Caco-2 (cell line): ENCODE results near the gene MAN2B1. TPM values are rescaled to one million over a fixed set of nuclear protein-coding genes. Genes with fewer than 3 reads are reported as not detected.

ENCODE experiments used
- BruUV-seq: library from RNA; stranded (reverse); fragments of 400-500 nt; replicated peaks from 2 replicates; lab custom pipeline; 2021; lab: Mats Ljungman, UMichigan
- CTCF ChIA-PET: fragments of 300-600 bp; sonication (Branson Sonifier 250); formaldehyde crosslinking; loops from one replicate; lab custom pipeline; 2022; ENCODE audit warnings: antibody characterized with exemption; lab: Charles Lee
- POLR2A ChIA-PET: fragments of 300-600 bp; sonication (Branson Sonifier 250); formaldehyde crosslinking; loops from one replicate; lab custom pipeline; 2022; ENCODE audit warnings: antibody characterized with exemption; lab: Charles Lee
- DNase-seq, 2 experiments: peaks; one replicate each; pipeline versions ENCODE4 v3.0.0 to v3.0.0-alpha.2; 2020 to 2022
- H3K27me3 ChIP-seq: replicated peaks from 2 replicates; pipeline ENCODE4 v1.6.0; 2011; ENCODE audit warnings: low read length; ENCODE audit not compliant: control insufficient read depth, insufficient read depth
- H3K36me3 ChIP-seq: 2 replicates; pipeline ENCODE4 v1.5.1; 2011; ENCODE audit warnings: low read length; ENCODE audit not compliant: control insufficient read depth, insufficient read depth
- H3K4me1 ChIP-seq: fragments of 250-450 bp; sonication (Bioruptor Pico); 2 replicates; pipeline ENCODE4 v1.5.1; 2020; ENCODE audit warnings: mild to moderate bottlenecking
- H3K4me3 ChIP-seq: 2 replicates; pipeline ENCODE4 v1.5.1; 2011; ENCODE audit warnings: low read depth, mild to moderate bottlenecking, control low read depth, low read length
- H3K9me3 ChIP-seq: fragments of 250-450 bp; sonication (Bioruptor Pico); 2 replicates; pipeline ENCODE4 v1.5.1; 2020; ENCODE audit warnings: mild to moderate bottlenecking, moderate library complexity
- H3K27ac Mint-ChIP-seq: one replicate; pipeline ENCODE4 v1.8.0; 2022; ENCODE audit warnings: mixed read lengths; ENCODE audit not compliant: unreplicated experiment
- H3K27me3 Mint-ChIP-seq: one replicate; pipeline ENCODE4 v1.8.0; 2022; ENCODE audit warnings: mixed read lengths; ENCODE audit not compliant: insufficient read depth, unreplicated experiment
- H3K36me3 Mint-ChIP-seq: one replicate; pipeline ENCODE4 v1.8.0; 2022; ENCODE audit warnings: mild to moderate bottlenecking, mixed read lengths; ENCODE audit not compliant: insufficient read depth, unreplicated experiment
- H3K4me1 Mint-ChIP-seq: one replicate; pipeline ENCODE4 v1.8.0; 2022; ENCODE audit warnings: low read depth, mixed read lengths; ENCODE audit not compliant: unreplicated experiment
- H3K4me3 Mint-ChIP-seq: one replicate; pipeline ENCODE4 v1.8.0; 2022; ENCODE audit warnings: mild to moderate bottlenecking, moderate library complexity, mixed read lengths; ENCODE audit not compliant: unreplicated experiment
- H3K9me3 Mint-ChIP-seq: one replicate; pipeline ENCODE4 v1.8.0; 2022; ENCODE audit warnings: mixed read lengths; ENCODE audit not compliant: unreplicated experiment
- intact Hi-C: fragments of 100-400 bp; cut with micrococcal nuclease; formaldehyde crosslinking; loops from one replicate; pipeline ENCODE4 v1.10.0; 2022; ENCODE audit not compliant: unreplicated experiment
- total RNA-seq: library from RNA; stranded (reverse); gene quantifications from 2 replicates; pipeline ENCODE4 v1.2.3, GENCODE V29; 2022
- TF ChIP-seq, protein P1 (sequence below), 2 experiments: fragments of 200-600 bp in 1 of 2; IDR thresholded peaks; 1 replicate in 1 of 2; 2 replicates in 1 of 2; pipeline versions ENCODE4 v1.5.1 to v1.8.0; 2011 to 2022; ENCODE audit warnings: antibody characterized with exemption in 1 of 2, control low read depth in 1 of 2, inconsistent platforms in 1 of 2, low read depth in 1 of 2, low read length in 1 of 2, mild to moderate bottlenecking in 1 of 2, moderate library complexity in 1 of 2; ENCODE audit not compliant: insufficient read depth in 1 of 2, severe bottlenecking in 1 of 2, unreplicated experiment in 1 of 2

Gene MAN2B1
- total RNA-seq, 1 experiment from 2014 or later: 70.5 TPM

DNA sequence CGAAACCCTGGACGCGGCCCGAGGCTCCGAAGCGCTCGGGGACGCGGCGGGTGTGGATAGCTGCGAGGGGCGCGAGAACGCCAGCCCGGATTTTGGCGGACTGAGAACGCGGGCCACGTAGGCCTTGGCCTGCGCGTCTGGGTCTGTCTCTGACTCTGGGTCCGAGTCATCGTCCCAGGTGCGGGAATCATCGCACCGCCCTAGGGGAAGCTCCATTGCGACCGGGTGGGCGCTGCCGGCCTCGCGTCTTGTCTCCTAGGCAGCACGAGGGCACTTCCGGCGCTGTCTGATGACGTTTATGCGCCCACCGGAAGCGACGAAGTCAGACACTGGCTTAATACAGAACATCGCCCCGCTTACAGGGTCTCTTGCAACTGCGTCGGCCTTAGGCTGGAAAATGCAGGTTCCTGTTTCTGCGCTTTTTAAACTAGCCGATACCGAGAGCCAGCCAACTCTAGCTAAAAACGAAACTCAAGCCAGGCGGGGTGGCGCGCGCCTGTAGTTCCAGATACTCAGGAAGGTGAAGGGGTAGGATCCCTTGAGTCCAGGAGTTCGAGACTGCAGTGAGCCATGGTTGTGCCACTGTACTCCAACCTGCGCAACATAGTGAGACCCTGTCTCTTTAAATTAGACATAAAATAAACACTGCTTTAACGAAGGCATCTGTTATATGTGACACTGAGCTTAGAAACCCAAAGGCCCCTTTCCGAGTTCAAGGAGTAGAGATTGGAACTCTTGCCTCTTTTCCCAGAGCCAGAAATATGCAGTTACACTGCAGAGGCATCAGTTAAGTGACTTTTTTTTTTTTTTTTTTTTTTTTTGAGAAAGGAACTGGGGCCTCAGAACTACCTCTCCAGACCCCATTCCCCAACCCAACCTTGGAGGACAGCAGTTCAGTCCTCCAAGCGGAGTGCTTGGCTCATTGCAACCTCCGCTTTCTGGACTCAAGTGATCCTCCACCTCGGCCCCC is 30.1 kb upstream of the MAN2B1 start, which contains the start of gene FBXW9:
Gene FBXW9, minus strand, starts transcription at position 266 of the 970 bp plus-strand sequence. Its CDS starts 50 bp downstream, at position 216.
- H3K4me1 ChIP-seq: no peaks in the 10 kb centered on the region
- Mint-ChIP-seq H3K36me3 (peaks cover 20% of the 10 kb centered on the region), H3K4me3 (peak within 1 kb of the TSS; percentile 81), H3K4me1 (no peaks in the 10 kb centered on the region), H3K27ac (peak within 1 kb of the TSS; percentile 87), H3K27me3 (no peaks in the 10 kb centered on the region), H3K9me3 (no peaks in the 10 kb centered on the region)
- POLR2A ChIA-PET: interaction anchor here (0.6 kb wide), 2 partner anchors 24 to 161 kb away, joined by 4 to 11 read pairs; no protein-coding TSS in a partner anchor
- DNase-seq: peak; percentile 94 to 95
- H3K4me3 ChIP-seq: peak within 1 kb of the TSS; percentile 100
- no peaks in the 10 kb centered on the region for H3K9me3 ChIP-seq
- no peaks in the 10 kb centered on the region for H3K27me3 ChIP-seq
- H3K36me3 ChIP-seq: peaks cover 1% of the 10 kb centered on the region
- TF ChIP-seq, protein P1, sequence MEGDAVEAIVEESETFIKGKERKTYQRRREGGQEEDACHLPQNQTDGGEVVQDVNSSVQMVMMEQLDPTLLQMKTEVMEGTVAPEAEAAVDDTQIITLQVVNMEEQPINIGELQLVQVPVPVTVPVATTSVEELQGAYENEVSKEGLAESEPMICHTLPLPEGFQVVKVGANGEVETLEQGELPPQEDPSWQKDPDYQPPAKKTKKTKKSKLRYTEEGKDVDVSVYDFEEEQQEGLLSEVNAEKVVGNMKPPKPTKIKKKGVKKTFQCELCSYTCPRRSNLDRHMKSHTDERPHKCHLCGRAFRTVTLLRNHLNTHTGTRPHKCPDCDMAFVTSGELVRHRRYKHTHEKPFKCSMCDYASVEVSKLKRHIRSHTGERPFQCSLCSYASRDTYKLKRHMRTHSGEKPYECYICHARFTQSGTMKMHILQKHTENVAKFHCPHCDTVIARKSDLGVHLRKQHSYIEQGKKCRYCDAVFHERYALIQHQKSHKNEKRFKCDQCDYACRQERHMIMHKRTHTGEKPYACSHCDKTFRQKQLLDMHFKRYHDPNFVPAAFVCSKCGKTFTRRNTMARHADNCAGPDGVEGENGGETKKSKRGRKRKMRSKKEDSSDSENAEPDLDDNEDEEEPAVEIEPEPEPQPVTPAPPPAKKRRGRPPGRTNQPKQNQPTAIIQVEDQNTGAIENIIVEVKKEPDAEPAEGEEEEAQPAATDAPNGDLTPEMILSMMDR (IDR thresholded peaks at IDR 0.05; ENCODE audit: insufficient read depth in 1 of 2, low read depth in 1 of 2, low read length in 1 of 2, severe bottlenecking in 1 of 2, unreplicated experiment in 1 of 2): no peak
- CTCF ChIA-PET: no interaction called here
- BruUV-seq: TSS peak; percentile 98
- intact Hi-C loops: no loop called here

DNA sequence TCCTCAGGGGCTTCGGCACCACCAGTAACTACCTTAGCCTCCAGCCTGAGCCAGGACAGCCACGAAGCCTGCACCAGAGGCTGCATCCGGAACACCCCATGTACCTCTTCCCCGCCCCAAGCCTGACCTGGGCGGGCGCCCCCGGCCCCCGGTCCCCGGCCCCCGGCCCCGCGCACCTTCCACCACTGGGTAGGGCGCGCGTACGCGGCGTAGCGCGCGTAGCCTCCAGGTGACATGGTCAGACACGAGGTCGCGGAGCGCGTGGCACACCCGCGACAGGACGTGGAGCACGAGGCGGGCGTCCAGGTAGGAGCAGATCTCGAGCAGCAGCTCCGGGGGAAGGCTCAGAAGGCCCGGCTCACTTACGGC is 29.4 kb upstream of the MAN2B1 start:
- Histone ChIP-seq H3K27me3 (no peaks in the 10 kb centered on the region), H3K4me1 (no peaks in the 10 kb centered on the region), H3K9me3 (no peaks in the 10 kb centered on the region), H3K36me3 (peaks cover 1% of the 10 kb centered on the region; the same call in 1 of the 2 replicates), H3K4me3 (peak overlapping the region; percentile 100)
- peak overlapping the region; percentile 81 for H3K4me3 Mint-ChIP-seq
- CTCF ChIA-PET: no interaction called here
- H3K4me1 Mint-ChIP-seq: no peaks in the 10 kb centered on the region
- BruUV-seq: no TSS peak
- H3K27ac Mint-ChIP-seq: peak overlapping the region; percentile 87
- no peak for DNase-seq
- no peaks in the 10 kb centered on the region for H3K27me3 Mint-ChIP-seq
- TF ChIP-seq, protein P1 (IDR thresholded peaks at IDR 0.05; ENCODE audit: insufficient read depth in 1 of 2, low read depth in 1 of 2, low read length in 1 of 2, severe bottlenecking in 1 of 2, unreplicated experiment in 1 of 2): no peak
- POLR2A ChIA-PET: interaction anchor here (0.6 kb wide), 1 partner anchor 162 kb away, joined by 4 read pairs; no protein-coding TSS in a partner anchor
- no peaks in the 10 kb centered on the region for H3K9me3 Mint-ChIP-seq
- intact Hi-C loops: no loop called here
- peaks cover 13% of the 10 kb centered on the region for H3K36me3 Mint-ChIP-seq

DNA sequence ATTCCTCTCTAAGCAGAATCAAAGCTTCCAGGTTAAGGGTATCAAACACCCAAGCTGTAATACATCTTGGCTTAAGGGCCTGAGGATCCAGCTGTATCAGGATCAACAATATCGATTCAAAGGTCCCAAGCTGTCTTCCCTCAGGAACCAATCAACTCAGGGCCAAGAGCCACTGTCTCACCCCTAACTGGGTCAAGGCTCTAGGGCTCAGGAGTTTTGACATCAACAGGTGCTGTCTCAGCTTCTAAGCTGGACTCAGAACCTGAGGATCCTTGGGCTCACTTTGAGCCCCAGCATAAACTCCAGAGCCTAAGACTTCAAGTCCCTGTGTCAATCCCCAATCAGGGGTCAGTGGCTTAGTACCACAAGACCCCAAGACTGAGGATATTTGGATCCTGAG is 29.0 kb upstream of the MAN2B1 start:
- Histone ChIP-seq H3K36me3 (peaks cover 1% of the 10 kb centered on the region; the same call in 1 of the 2 replicates), H3K4me1 (no peaks in the 10 kb centered on the region), H3K9me3 (no peaks in the 10 kb centered on the region), H3K4me3 (peak overlapping the region; percentile 100), H3K27me3 (no peaks in the 10 kb centered on the region)
- peaks cover 9% of the 10 kb centered on the region for H3K36me3 Mint-ChIP-seq
- H3K4me1 Mint-ChIP-seq: no peaks in the 10 kb centered on the region
- BruUV-seq: TSS peak; percentile 13
- H3K9me3 Mint-ChIP-seq: no peaks in the 10 kb centered on the region
- DNase-seq: no peak
- intact Hi-C loops: no loop called here
- POLR2A ChIA-PET: no interaction called here
- no peak overlapping the region for H3K27ac Mint-ChIP-seq
- H3K27me3 Mint-ChIP-seq: no peaks in the 10 kb centered on the region
- CTCF ChIA-PET: no interaction called here
- H3K4me3 Mint-ChIP-seq: peak overlapping the region; percentile 81
- TF ChIP-seq, protein P1 (IDR thresholded peaks at IDR 0.05; ENCODE audit: insufficient read depth in 1 of 2, low read depth in 1 of 2, low read length in 1 of 2, severe bottlenecking in 1 of 2, unreplicated experiment in 1 of 2): no peak
